H1 (cell line): ENCODE data around the gene GRK5. TPM values are rescaled to one million over a fixed set of nuclear protein-coding genes. Genes with fewer than 3 reads are reported as not detected.

Source experiments
- CTCF ChIA-PET: fragments of 300-600 bp; sonication (Branson Sonifier 250); formaldehyde crosslinking; loops from one replicate; lab custom pipeline; 2021; ENCODE audit not compliant: partially characterized antibody; lab: Charles Lee
- POLR2A ChIA-PET: fragments of 300-600 bp; sonication (Branson Sonifier 250); formaldehyde crosslinking; loops from one replicate; lab custom pipeline; 2021; ENCODE audit warnings: inconsistent platforms; ENCODE audit not compliant: partially characterized antibody; lab: Charles Lee
- DNase-seq, 2 experiments: peaks; one replicate each; pipeline versions ENCODE4 v3.0.0 to v3.0.0-alpha.2; 2010 to 2022; ENCODE audit warnings: low spot score in 2 of 2, low read depth in 1 of 2, mixed read lengths in 1 of 2
- FAIRE-seq: peaks from 2 replicates; lab custom pipeline; 2011; peaks lifted over from hg19 to GRCh38; lab: Jason Lieb, UNC
- H2AFZ ChIP-seq: 2 replicates; pipeline ENCODE4 v1.8.1; 2012; ENCODE audit warnings: low read length, inconsistent platforms
- H2AK5ac ChIP-seq: 2 replicates; pipeline ENCODE4 v1.6.1; 2013; ENCODE audit warnings: low read depth, low read length
- H2BK120ac ChIP-seq: replicated peaks from 2 replicates; pipeline ENCODE3; 2013; ENCODE audit warnings: low read depth, low read length, inconsistent platforms
- H2BK12ac ChIP-seq: 2 replicates; pipeline ENCODE4 v1.6.1; 2013; ENCODE audit warnings: low read depth, low read length
- H2BK15ac ChIP-seq: 2 replicates; pipeline ENCODE4 v1.6.1; 2013; ENCODE audit warnings: low read length
- H2BK20ac ChIP-seq: 2 replicates; pipeline ENCODE4 v1.6.1; 2013; ENCODE audit warnings: low read length
- H2BK5ac ChIP-seq: 2 replicates; pipeline ENCODE4 v1.6.1; 2013; ENCODE audit warnings: low read depth, low read length
- H3K14ac ChIP-seq: 2 replicates; pipeline ENCODE4 v1.6.1; 2013; ENCODE audit warnings: inconsistent platforms; ENCODE audit not compliant: insufficient read length
- H3K18ac ChIP-seq: 2 replicates; pipeline ENCODE4 v1.6.1; 2013; ENCODE audit warnings: low read length; ENCODE audit errors: extremely low read depth
- H3K23ac ChIP-seq: 2 replicates; pipeline ENCODE4 v1.6.1; 2013; ENCODE audit warnings: inconsistent platforms; ENCODE audit not compliant: insufficient read length
- H3K23me2 ChIP-seq: 2 replicates; pipeline ENCODE4 v1.6.1; 2013; ENCODE audit warnings: low read depth, low read length
- H3K27ac ChIP-seq: 2 replicates; pipeline ENCODE4 v1.6.1; 2011; ENCODE audit warnings: low read depth, low read length, inconsistent platforms
- H3K27me3 ChIP-seq, 4 experiments: replicated peaks in 1 of 4; 1 replicate in 1 of 4; 2 replicates in 3 of 4; pipeline versions ENCODE4 v1.6.1 to v1.8.1; 2011 to 2013; ENCODE audit warnings: low read length in 3 of 4, mild to moderate bottlenecking in 3 of 4, inconsistent platforms in 2 of 4, mixed read lengths in 2 of 4, moderate library complexity in 1 of 4; ENCODE audit not compliant: control insufficient read depth in 3 of 4, insufficient read depth in 3 of 4; ENCODE audit errors: extremely low read depth in 1 of 4
- H3K36me3 ChIP-seq, 4 experiments: 2 replicates each; pipeline versions ENCODE4 v1.6.1 to v1.8.1; 2011 to 2013; ENCODE audit warnings: mild to moderate bottlenecking in 4 of 4, low read length in 3 of 4, moderate library complexity in 2 of 4, control low read depth in 1 of 4, inconsistent platforms in 1 of 4; ENCODE audit not compliant: insufficient read depth in 4 of 4, control insufficient read depth in 2 of 4
- H3K4ac ChIP-seq: replicated peaks from 2 replicates; pipeline ENCODE3; 2013; ENCODE audit warnings: low read length, low read depth, mixed read lengths, inconsistent platforms; ENCODE audit not compliant: insufficient read length
- H3K4me1 ChIP-seq, 4 experiments: replicated peaks in 1 of 4; 1 replicate in 1 of 4; 2 replicates in 3 of 4; pipeline versions ENCODE4 v1.6.1 to v1.8.1; 2011 to 2013; ENCODE audit warnings: low read length in 3 of 4, inconsistent platforms in 2 of 4, mixed read lengths in 1 of 4; ENCODE audit not compliant: insufficient read depth in 4 of 4, control insufficient read depth in 3 of 4
- H3K4me2 ChIP-seq, 2 experiments: 2 replicates each; pipeline versions ENCODE4 v1.6.1 to v1.8.1; 2011 to 2013; ENCODE audit warnings: low read depth in 2 of 2, low read length in 2 of 2, control low read depth in 1 of 2, inconsistent platforms in 1 of 2, mild to moderate bottlenecking in 1 of 2; ENCODE audit not compliant: insufficient read depth in 1 of 2
- H3K4me3 ChIP-seq, 4 experiments: fragments of 200-600, 300-600 bp in 1 of 4; sonication (generic), shearing (Covaris generic), sonication (Bioruptor Twin) in 1 of 4; 2 replicates each; pipeline versions ENCODE4 v1.5.1 to v1.8.1; 2011 to 2016; ENCODE audit warnings: low read length in 4 of 4, low read depth in 3 of 4, control low read depth in 2 of 4, inconsistent platforms in 2 of 4, mild to moderate bottlenecking in 2 of 4, mixed read lengths in 1 of 4, moderate library complexity in 1 of 4; ENCODE audit not compliant: insufficient read depth in 2 of 4; ENCODE audit errors: extremely low read depth in 1 of 4
- H3K56ac ChIP-seq: replicated peaks from 2 replicates; pipeline ENCODE3; 2013; ENCODE audit warnings: low read depth, mild to moderate bottlenecking, mixed read lengths, low read length, inconsistent platforms; ENCODE audit not compliant: insufficient read length
- H3K79me1 ChIP-seq: 2 replicates; pipeline ENCODE4 v1.6.1; 2013; ENCODE audit warnings: low read depth, low read length, control low read depth
- H3K79me2 ChIP-seq, 2 experiments: 2 replicates each; pipeline versions ENCODE4 v1.6.1 to v1.8.1; 2012 to 2013; ENCODE audit warnings: low read length in 2 of 2, mild to moderate bottlenecking in 2 of 2, inconsistent platforms in 1 of 2; ENCODE audit not compliant: insufficient read depth in 2 of 2, control insufficient read depth in 1 of 2
- H3K9ac ChIP-seq, 4 experiments: replicated peaks in 1 of 4; 1 replicate in 1 of 4; 2 replicates in 3 of 4; pipeline versions ENCODE4 v1.6.1 to v1.8.1; 2011 to 2013; ENCODE audit warnings: low read depth in 3 of 4, low read length in 3 of 4, control low read depth in 2 of 4, mild to moderate bottlenecking in 2 of 4, moderate library complexity in 2 of 4, inconsistent platforms in 1 of 4; ENCODE audit errors: extremely low read depth in 1 of 4
- H3K9me3 ChIP-seq, 2 experiments: 2 replicates each; pipeline versions ENCODE4 v1.6.1 to v1.8.1; 2012 to 2013; ENCODE audit warnings: mild to moderate bottlenecking in 2 of 2, moderate library complexity in 2 of 2, control low read depth in 1 of 2, inconsistent platforms in 1 of 2, low read depth in 1 of 2, low read length in 1 of 2, mixed read lengths in 1 of 2; ENCODE audit not compliant: insufficient read depth in 2 of 2
- H4K20me1 ChIP-seq, 2 experiments: replicated peaks in 1 of 2; 2 replicates each; pipeline versions ENCODE3 to v1.8.1; 2011 to 2013; ENCODE audit warnings: inconsistent platforms in 2 of 2, low read length in 2 of 2, mild to moderate bottlenecking in 1 of 2; ENCODE audit not compliant: insufficient read depth in 2 of 2, control insufficient read depth in 1 of 2
- H4K5ac ChIP-seq: 2 replicates; pipeline ENCODE4 v1.6.1; 2013; ENCODE audit warnings: low read length, low read depth, mixed read lengths, inconsistent platforms; ENCODE audit not compliant: insufficient read length
- H4K8ac ChIP-seq: 2 replicates; pipeline ENCODE4 v1.8.0; 2013; ENCODE audit warnings: mild to moderate bottlenecking, moderate library complexity, low read length, inconsistent platforms; ENCODE audit not compliant: insufficient read depth; ENCODE audit errors: extremely low read depth
- H4K91ac ChIP-seq: replicated peaks from 2 replicates; pipeline ENCODE3; 2013; ENCODE audit warnings: low read length, mixed read lengths, inconsistent platforms; ENCODE audit not compliant: insufficient read length
- CREB1 ChIP-seq: IDR thresholded peaks from 2 replicates; pipeline ENCODE4 v1.6.1; 2012; ENCODE audit warnings: inconsistent platforms
- CTBP2 ChIP-seq: IDR thresholded peaks from 2 replicates; pipeline ENCODE4 v1.7.0; 2011; ENCODE audit warnings: borderline replicate concordance, mild to moderate bottlenecking, moderate library complexity, mixed read lengths, low read length; ENCODE audit not compliant: insufficient read depth, insufficient read length
- GABPA ChIP-seq: IDR thresholded peaks from 2 replicates; pipeline ENCODE4 v1.6.1; 2011; ENCODE audit warnings: mild to moderate bottlenecking, low read length, moderate library complexity, borderline replicate concordance; ENCODE audit not compliant: insufficient read depth
- KDM4A ChIP-seq: IDR thresholded peaks from one replicate; pipeline ENCODE4 v1.7.1; 2012; ENCODE audit warnings: low read depth, mild to moderate bottlenecking, moderate library complexity, low read length, inconsistent platforms; ENCODE audit not compliant: severe bottlenecking
- MAFK ChIP-seq: IDR thresholded peaks from 2 replicates; pipeline ENCODE4 v1.6.1; 2012; ENCODE audit warnings: low read depth, mild to moderate bottlenecking, improper control_type of control experiment, low read length
- POU5F1 ChIP-seq: IDR thresholded peaks from 2 replicates; pipeline ENCODE4 v1.6.1; 2011; ENCODE audit warnings: low read depth, mild to moderate bottlenecking, low read length, moderate library complexity
- WGBS, 2 experiments: shearing (Covaris generic) in 1 of 2; methylation state at CpG; one replicate each; pipeline versions ENCODE4 v1.1.6 to v1.1.7; 2013 to 2015; ENCODE audit warnings: low lambda C conversion rate in 2 of 2, mixed read lengths in 2 of 2, inconsistent platforms in 1 of 2, low coverage in 1 of 2, missing lambda C conversion rate in 1 of 2; ENCODE audit not compliant: insufficient replicate concordance in 2 of 2, insufficient coverage in 1 of 2, insufficient read length in 1 of 2; ENCODE audit errors: extremely low coverage in 1 of 2, missing lambda C conversion rate in 1 of 2; 5-methylcytosine and 5-hydroxymethylcytosine counted together
- polyA plus RNA-seq, 7 experiments: library from polyadenylated mRNA; depleted of rRNA in 3 of 7; stranded (reverse) in 5 of 7; unstranded in 2 of 7; fragments of >200 nt in 5 of 7; fragments of 200-250 nt in 2 of 7; gene quantifications; 1 replicate in 5 of 7; 2 replicates in 1 of 7; 4 replicates in 1 of 7; pipeline versions ENCODE4 v1.2.1 to v1.2.3, GENCODE V29; 2011 to 2013; ENCODE audit warnings: missing spikeins in 2 of 7, mixed read lengths in 2 of 7
- total RNA-seq: library from RNA; stranded (reverse); fragmentation: NEBNext Ultra II Directional; extraction: Animal tissue kit (Norgen Biotek cat#: 25700); gene quantifications from 2 replicates; pipeline ENCODE4 v1.2.1, GENCODE V29; 2021
- TF ChIP-seq, protein P1 (sequence below), 3 experiments: IDR thresholded peaks; 1 replicate in 2 of 3; 2 replicates in 1 of 3; pipeline versions ENCODE4 v1.5.1 to v1.6.1; 2011; ENCODE audit warnings: low read length in 3 of 3, mild to moderate bottlenecking in 3 of 3, inconsistent platforms in 2 of 3, low read depth in 1 of 3, moderate library complexity in 1 of 3; ENCODE audit not compliant: insufficient read depth in 1 of 3; ENCODE audit errors: control extremely low read depth in 1 of 3

GRK5 gene
- total and polyA plus RNA-seq, 2 of the 8 experiments (the other 6 are each of a cell fraction or from before 2014, with no cell fraction given) = 0.54 to 2.5 TPM

DNA sequence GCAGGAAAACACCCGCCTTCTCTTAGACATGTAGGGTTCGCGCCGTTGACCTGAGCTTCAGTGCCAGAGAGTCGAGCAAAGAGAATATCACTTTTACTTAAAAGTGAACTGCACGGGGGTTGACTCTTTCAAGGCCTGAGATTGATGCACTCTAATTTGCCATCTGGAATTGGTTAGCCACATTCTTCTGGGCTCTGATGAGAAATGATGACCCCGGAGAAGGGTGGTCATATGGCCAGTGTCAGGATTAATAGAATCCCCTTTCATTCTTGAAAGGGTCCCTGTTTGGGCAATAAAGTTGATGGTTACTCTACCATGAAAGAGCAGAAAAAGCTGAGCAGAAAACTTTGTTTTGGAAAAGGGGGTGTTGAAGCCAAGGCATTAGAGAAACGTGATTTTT, 31.2 kb downstream of the GRK5 start:
- H3K9me3 ChIP-seq = no peaks in the 10 kb centered on the region
- H2BK15ac ChIP-seq = no peak overlapping the region
- no peak overlapping the region for H4K8ac ChIP-seq
- no peak overlapping the region for H3K4me3 ChIP-seq
- no peak overlapping the region for H2AFZ ChIP-seq
- H4K91ac ChIP-seq = no peak overlapping the region
- H4K20me1 ChIP-seq = peaks cover 0 to 2% of the 10 kb centered on the region in 2 experiments
- H3K4ac ChIP-seq = no peak overlapping the region
- no peak overlapping the region for H3K56ac ChIP-seq
- no peaks in the 10 kb centered on the region for H3K79me2 ChIP-seq
- no peak overlapping the region for H3K4me2 ChIP-seq
- no peak overlapping the region for H2BK12ac ChIP-seq
- no peak for TF ChIP-seq MAFK
- TF ChIP-seq, protein P1, sequence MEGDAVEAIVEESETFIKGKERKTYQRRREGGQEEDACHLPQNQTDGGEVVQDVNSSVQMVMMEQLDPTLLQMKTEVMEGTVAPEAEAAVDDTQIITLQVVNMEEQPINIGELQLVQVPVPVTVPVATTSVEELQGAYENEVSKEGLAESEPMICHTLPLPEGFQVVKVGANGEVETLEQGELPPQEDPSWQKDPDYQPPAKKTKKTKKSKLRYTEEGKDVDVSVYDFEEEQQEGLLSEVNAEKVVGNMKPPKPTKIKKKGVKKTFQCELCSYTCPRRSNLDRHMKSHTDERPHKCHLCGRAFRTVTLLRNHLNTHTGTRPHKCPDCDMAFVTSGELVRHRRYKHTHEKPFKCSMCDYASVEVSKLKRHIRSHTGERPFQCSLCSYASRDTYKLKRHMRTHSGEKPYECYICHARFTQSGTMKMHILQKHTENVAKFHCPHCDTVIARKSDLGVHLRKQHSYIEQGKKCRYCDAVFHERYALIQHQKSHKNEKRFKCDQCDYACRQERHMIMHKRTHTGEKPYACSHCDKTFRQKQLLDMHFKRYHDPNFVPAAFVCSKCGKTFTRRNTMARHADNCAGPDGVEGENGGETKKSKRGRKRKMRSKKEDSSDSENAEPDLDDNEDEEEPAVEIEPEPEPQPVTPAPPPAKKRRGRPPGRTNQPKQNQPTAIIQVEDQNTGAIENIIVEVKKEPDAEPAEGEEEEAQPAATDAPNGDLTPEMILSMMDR (IDR thresholded peaks at IDR 0.05; ENCODE audit: control extremely low read depth in 1 of 3, insufficient read depth in 1 of 3, low read depth in 1 of 3, low read length in 3 of 3) = no peak
- no peak for TF ChIP-seq CREB1
- no peak for TF ChIP-seq KDM4A
- TF ChIP-seq CTBP2 = no peak
- no peak for TF ChIP-seq GABPA
- no peak for TF ChIP-seq POU5F1
- TF ChIP-seq, all 59 proteins: peak for 0
- no peak overlapping the region for H2BK120ac ChIP-seq
- 91% methylated on average over 8 of the region's 8 CpGs; no CpG with 5 or more reads in 1 of the 2 experiments for WGBS, 2 experiments
- FAIRE-seq = no peak
- no peak overlapping the region for H2BK5ac ChIP-seq
- no peak overlapping the region for H2BK20ac ChIP-seq
- CTCF ChIA-PET = interaction anchor here (1.0 to 1.5 kb wide), 2 partner anchors 17 to 29 kb away, joined by 3 to 4 read pairs; no protein-coding TSS in a partner anchor
- no peak overlapping the region for H3K14ac ChIP-seq
- H3K36me3 ChIP-seq = no peaks in the 10 kb centered on the region
- no peak overlapping the region for H3K27ac ChIP-seq
- no peaks in the 10 kb centered on the region for H3K27me3 ChIP-seq
- H3K79me1 ChIP-seq = no peaks in the 10 kb centered on the region
- H4K5ac ChIP-seq = no peak overlapping the region
- DNase-seq = no peak
- H3K4me1 ChIP-seq = peaks cover 2 to 13% (median 6%) of the 10 kb centered on the region in 4 experiments; a peak in 4 of 7 replicates
- no peak overlapping the region for H3K23ac ChIP-seq
- no peak overlapping the region for H2AK5ac ChIP-seq
- H3K23me2 ChIP-seq = no peaks in the 10 kb centered on the region
- POLR2A ChIA-PET = interaction anchor here (0.6 to 1.2 kb wide), 2 partner anchors 9 to 599 kb away, joined by 3 to 4 read pairs; no protein-coding TSS in a partner anchor
- H3K18ac ChIP-seq = no peak overlapping the region
- no peak overlapping the region for H3K9ac ChIP-seq
